Measurements from ENCODE around the gene ALK.

ALK gene

DNA sequence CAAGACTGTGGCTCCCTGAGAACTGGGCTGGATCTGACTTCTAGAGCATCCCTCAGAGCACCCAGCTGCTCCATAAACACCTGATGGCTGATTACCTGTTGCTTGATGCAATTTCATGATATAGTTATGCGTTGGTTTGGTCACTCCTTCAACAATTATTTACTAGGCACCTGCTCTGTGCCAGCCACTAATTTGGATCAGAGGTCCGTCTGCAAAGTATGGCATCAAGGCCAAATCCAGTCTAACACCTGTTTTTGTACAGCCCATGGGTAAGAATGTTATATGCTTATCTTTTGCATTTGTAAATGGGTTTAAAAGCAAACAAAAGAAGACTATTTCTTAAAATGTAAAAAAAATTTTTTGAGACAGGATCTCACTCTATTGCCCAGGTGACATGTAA lies 348.2 kb downstream of the ALK start:
- no peak for DNase-seq

GRCh38 chr2:29570539-29570938 lies 350.8 kb downstream of the ALK start:
- DNase-seq = no peak

DNA sequence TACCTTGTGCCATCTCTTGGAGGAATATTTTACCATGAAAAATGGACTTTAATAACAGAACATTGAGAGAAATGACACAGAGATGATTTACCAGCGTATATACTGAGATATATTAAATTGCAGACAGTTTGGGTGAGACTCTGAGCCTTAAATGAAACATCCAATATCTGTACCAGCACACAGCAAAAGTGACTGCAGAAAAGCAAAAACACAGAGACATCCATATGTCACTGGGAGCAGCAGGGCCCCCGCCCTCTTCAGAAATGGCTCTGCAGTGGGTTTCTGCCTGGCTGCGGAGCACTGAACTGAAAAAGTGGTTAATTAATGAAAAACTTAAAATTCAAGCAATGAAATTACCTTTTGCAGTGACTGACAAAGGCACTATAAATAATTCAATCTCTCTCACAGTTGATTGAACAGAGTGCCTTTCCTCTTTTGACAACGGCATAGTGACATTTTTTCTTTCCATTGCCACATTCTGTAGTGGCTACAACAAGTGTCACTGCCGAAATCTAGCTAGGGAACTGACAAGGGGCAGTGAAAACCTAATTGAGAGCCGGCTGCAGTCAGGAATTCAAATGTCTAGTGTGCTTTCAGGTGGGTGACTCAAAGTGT lies 353.4 kb downstream of the ALK start:
- DNase-seq = no peak

GRCh38 chr2:29563697-29564096 lies 357.7 kb downstream of the ALK start:
- no peak for DNase-seq

DNA sequence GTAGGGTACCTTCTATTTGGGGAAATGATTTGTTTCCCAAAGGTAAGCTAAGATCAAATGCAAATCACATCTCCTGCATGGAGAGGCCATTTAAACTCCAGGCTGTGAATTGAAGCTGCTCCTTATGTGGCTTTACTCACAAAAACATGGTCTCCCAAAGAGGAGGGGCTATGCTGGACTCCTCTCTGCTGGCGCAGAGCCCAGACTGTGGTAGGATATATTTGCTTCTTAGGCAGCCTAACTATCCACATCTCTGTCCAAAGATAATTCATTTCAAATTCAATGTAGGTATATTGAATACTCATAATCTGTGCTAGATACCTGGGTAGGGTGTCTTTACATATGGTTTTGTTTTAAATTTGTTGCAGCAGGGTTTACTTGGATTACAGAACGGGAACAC lies 358.5 kb downstream of the ALK start:
- no peak for DNase-seq

- no peak for DNase-seq
Measured at GRCh38 chr2:29562319-29562718, 359.1 kb downstream of the ALK start.

GRCh38 chr2:29561628-29562027 lies 359.8 kb downstream of the ALK start:
- no peak for DNase-seq

- DNase-seq = no peak
Measured at GRCh38 chr2:29561181-29561580, 360.2 kb downstream of the ALK start.

DNA sequence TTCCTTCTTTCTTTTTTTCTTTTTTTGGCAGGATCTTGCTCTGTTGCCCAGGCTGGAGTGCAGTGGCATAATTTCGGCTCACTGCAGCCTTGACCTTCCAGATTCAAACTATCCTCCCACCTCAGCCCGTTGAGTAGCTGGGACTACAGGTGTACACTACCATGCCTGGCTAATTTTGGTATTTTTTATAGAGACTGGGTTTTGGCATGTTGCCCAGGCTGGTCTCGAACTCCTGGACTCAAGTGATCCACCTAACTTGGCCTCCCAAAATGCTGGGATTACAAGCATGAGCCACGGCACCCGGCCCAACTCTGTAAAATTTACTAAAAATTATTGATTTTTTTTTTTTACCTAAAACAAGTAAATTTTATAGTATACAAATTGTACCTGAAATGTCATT lies 360.8 kb downstream of the ALK start:
- DNase-seq = no peak

DNA sequence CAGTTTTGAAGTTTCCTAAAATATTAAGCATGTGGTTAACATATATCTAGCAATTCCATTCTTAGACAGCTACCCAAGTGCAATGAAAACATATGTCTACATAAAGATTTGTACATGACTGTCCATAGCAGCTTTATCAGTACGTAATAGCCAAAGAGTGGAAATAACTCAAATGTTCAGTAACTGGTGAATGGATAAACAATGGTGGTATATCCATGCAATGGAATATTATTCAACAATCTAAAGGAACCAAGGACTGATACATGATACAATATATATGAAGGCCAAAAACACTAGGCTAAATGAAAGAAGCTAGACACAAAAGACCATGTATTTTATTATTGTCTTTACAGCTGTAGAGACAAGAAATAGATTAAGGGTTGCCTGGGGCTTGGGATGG lies 361.4 kb downstream of the ALK start:
- no peak for DNase-seq

DNA sequence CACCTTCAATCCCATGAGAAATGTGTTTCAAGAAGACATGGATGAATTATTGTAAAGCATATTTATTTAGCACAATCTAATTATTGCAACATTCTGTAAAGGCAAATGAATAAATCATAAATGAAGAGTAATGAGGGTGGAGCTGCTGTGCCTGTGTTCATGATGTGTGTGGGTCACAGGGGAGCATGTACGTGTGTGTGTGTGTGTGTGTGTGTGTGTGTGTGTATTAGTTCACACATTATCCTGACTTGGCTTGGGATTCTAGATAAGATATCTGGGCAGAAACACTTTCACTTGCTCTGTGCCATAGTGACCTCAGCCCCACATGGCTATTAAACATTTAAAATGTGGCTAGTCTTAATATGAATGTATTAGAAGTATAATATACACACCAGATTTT lies 361.8 kb downstream of the ALK start:
- no peak for DNase-seq

DNA sequence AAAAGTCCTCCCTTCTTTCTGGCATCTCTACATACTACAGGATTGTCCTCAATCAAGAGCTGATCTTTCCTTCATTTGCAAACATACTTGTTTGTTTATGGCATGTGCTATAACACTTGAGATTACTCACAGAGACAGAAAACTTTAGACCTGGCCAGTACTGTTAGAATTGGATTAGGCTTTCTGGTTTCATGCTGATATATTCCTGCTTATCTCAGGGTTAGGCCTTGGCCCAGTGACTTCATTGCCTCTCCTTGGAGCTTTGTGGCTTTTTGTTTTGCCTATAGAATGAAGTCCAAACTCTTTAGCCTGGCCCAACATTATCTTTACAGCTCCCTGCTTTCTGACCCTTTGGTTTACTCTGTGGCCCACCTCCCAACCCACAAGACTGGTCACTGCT lies 363.3 kb downstream of the ALK start:
- DNase-seq = no peak

DNA sequence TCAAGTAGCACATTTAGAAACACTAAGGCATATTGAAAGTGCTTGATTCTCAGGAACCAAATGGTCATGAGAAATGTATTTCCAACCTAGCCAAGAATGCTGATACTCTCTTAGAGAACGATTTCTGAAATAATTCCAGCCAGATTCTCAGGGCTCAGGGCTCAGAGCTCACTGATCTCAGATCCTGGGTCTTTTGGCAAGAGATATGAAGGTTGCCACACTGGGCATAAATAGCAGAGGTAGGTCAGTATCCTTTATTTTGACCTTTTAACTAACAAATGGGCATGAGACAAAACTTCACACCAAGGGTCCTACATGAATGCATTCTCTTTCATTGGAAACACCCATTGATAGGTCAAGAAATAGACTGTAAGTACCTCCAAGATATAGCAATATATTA lies 364.1 kb downstream of the ALK start:
- DNase-seq = no peak

DNA sequence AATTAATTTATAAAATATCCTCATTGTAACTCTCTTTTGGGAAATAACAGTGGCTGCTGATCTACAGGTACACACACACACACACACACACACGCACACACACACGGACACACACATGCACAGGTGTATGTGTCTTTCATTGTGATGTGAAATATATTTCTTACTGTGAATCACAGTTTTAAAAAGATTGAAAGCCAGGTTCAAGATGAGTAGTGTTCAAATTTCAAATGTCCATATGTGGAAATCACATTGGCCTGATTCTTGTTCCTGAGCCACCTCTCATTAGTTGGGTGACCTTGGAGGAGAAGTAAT lies 372.4 kb downstream of the ALK start:
- no peak for DNase-seq

- no peak for DNase-seq
Measured at GRCh38 chr2:29544917-29545316, 376.5 kb downstream of the ALK start.

DNA sequence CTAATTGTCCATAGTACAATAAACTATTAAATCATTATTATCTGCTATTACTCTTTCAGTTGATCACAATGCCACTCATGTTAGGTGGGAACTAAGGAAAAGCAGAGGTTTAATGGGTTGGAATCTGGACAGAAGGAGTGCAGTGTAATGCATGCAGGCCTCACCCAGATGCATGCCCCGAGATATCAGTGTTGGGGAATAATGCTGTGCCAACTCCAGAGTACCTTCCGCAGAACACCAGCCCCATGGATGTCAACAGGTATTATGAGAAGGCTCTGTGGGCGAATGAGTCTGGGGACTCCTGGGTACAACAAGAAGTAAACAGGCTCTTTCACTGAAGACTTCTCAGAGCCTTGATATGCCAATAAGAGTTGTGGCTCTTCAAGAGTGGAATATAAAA lies 377.4 kb downstream of the ALK start:
- DNase-seq = no peak

GRCh38 chr2:29535188-29535587 lies 386.2 kb downstream of the ALK start:
- no peak for DNase-seq

DNA sequence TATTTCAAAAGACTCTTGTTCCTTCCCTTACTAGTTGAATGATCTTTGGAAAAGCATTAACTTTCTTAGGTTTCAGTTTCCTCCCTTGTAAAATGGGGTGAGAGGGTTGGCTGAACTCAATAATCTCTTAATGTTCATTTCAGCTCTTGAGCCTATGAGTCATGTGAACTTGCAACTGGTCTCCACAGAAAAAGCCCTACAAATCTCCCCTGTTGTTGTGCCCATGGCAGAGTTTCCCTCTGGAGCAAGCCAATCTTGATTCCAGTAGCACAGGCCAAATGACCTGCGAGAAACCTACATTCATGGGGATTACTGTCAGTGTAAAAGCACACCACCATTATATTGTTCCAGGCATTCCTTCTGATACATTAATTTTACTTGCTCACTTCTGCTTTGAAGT lies 388.9 kb downstream of the ALK start:
- no peak for DNase-seq

- DNase-seq = no peak
Measured at GRCh38 chr2:29531626-29532025, 389.8 kb downstream of the ALK start.

GRCh38 chr2:29530281-29530680 lies 391.1 kb downstream of the ALK start:
- DNase-seq = no peak

GRCh38 chr2:29528891-29529520 lies 392.4 kb downstream of the ALK start:
- DNase-seq = no peak

- DNase-seq = no peak
Measured at GRCh38 chr2:29528371-29528770, 393.0 kb downstream of the ALK start.

GRCh38 chr2:29527947-29528346 lies 393.4 kb downstream of the ALK start:
- no peak for DNase-seq

GRCh38 chr2:29526587-29527586 lies 394.5 kb downstream of the ALK start:
- no peak for DNase-seq

Measured in midbrain (tissue), 1 donor.